Mesendoderm (in vitro differentiated cells): ENCODE measurements around the gene CCSER1.
"Not testable (repeated sequence)": the region's sequence is repeated elsewhere in the genome, so short reads cannot be mapped to it uniquely, and the experiment has no call there.

Source experiments
- DNase-seq: peaks from one replicate; pipeline ENCODE4 v3.0.0; 2013
- H2AK5ac ChIP-seq: 2 replicates; pipeline ENCODE4 v1.6.1; 2013; ENCODE audit warnings: low read length, inconsistent platforms
- H2BK120ac ChIP-seq: 2 replicates; pipeline ENCODE4 v1.6.1; 2013; ENCODE audit warnings: low read depth, mild to moderate bottlenecking, low read length, moderate library complexity, mixed read lengths
- H2BK15ac ChIP-seq: replicated peaks from 2 replicates; pipeline ENCODE4 v1.6.1; 2013; ENCODE audit warnings: low read depth, mild to moderate bottlenecking, moderate library complexity
- H2BK5ac ChIP-seq: 2 replicates; pipeline ENCODE4 v1.6.1; 2013; ENCODE audit warnings: low read length, inconsistent platforms
- H3K18ac ChIP-seq: 2 replicates; pipeline ENCODE4 v1.6.1; 2013; ENCODE audit warnings: mild to moderate bottlenecking, low read length, mixed read lengths
- H3K23ac ChIP-seq: one replicate; pipeline ENCODE4 v1.6.1; 2013; ENCODE audit warnings: low read length
- H3K27ac ChIP-seq: 2 replicates; pipeline ENCODE4 v1.5.1; 2013; ENCODE audit warnings: low read depth, mild to moderate bottlenecking, inconsistent platforms, low read length, moderate library complexity
- H3K27me3 ChIP-seq: 2 replicates; pipeline ENCODE4 v1.6.1; 2013; ENCODE audit warnings: low read length, control low read depth, mild to moderate bottlenecking, inconsistent platforms; ENCODE audit not compliant: insufficient read depth, poor library complexity
- H3K36me3 ChIP-seq: 2 replicates; pipeline ENCODE4 v1.6.1; 2013; ENCODE audit warnings: low read length, inconsistent platforms; ENCODE audit not compliant: control insufficient read depth, insufficient read depth
- H3K4ac ChIP-seq: one replicate; pipeline ENCODE4 v1.6.1; 2013; ENCODE audit warnings: low read depth, mild to moderate bottlenecking, low read length, moderate library complexity
- H3K4me1 ChIP-seq: 2 replicates; pipeline ENCODE4 v1.6.1; 2013; ENCODE audit warnings: low read depth, low read length, inconsistent platforms; ENCODE audit not compliant: control insufficient read depth
- H3K4me2 ChIP-seq: 2 replicates; pipeline ENCODE4 v1.6.1; 2013; ENCODE audit warnings: low read length
- H3K4me3 ChIP-seq: 2 replicates; pipeline ENCODE4 v1.5.1; 2013; ENCODE audit warnings: mild to moderate bottlenecking, low read length
- H3K56ac ChIP-seq: one replicate; pipeline ENCODE4 v1.6.1; 2013; ENCODE audit warnings: low read length
- H3K79me1 ChIP-seq: 2 replicates; pipeline ENCODE4 v1.6.1; 2013; ENCODE audit warnings: low read length, inconsistent platforms
- H3K79me2 ChIP-seq: 2 replicates; pipeline ENCODE4 v1.6.1; 2013; ENCODE audit warnings: mild to moderate bottlenecking, low read length; ENCODE audit not compliant: control insufficient read depth, insufficient read depth
- H3K9ac ChIP-seq: 2 replicates; pipeline ENCODE4 v1.6.1; 2013; ENCODE audit warnings: low read length, inconsistent platforms
- H4K5ac ChIP-seq: one replicate; pipeline ENCODE4 v1.6.1; 2013; ENCODE audit warnings: low read length
- H4K8ac ChIP-seq: one replicate; pipeline ENCODE4 v1.6.1; 2013; ENCODE audit warnings: low read depth, mild to moderate bottlenecking, control low read depth, low read length, moderate library complexity
- WGBS: extraction: QIAGEN DNeasy Blood & Tissue Kit; methylation state at CpG from one replicate; pipeline ENCODE4 v1.1.7; 2013; ENCODE audit warnings: low lambda C conversion rate, missing lambda C conversion rate; ENCODE audit not compliant: insufficient coverage; ENCODE audit errors: extremely low coverage; 5-methylcytosine and 5-hydroxymethylcytosine counted together

The CCSER1 gene

DNA sequence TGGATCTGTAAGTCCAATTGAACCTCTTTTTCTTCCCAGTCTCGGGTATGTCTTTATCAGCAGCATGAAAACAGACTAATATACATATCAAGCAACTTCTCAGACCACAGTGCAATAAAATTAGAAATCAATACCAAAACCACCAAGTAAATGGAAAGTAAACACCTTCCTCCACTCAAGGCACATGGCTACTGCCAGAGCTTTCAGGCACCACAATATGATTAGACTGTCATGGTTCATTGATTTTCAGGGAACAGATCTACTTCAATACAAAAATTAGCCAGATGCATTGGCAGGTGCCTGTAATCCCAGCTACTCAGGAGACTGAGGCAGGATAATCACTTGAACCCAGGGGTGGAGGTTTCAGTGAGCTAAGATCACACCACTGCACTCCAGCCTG is 776.2 kb downstream of the CCSER1 start:
- not testable (repeated sequence) for H2BK120ac ChIP-seq, H2BK5ac ChIP-seq, H3K56ac ChIP-seq, DNase-seq, H3K36me3 ChIP-seq, H2AK5ac ChIP-seq, H4K8ac ChIP-seq, H3K79me1 ChIP-seq, H3K27ac ChIP-seq, H3K4me1 ChIP-seq, H3K27me3 ChIP-seq, H2BK15ac ChIP-seq, H3K4ac ChIP-seq, H3K23ac ChIP-seq, H3K79me2 ChIP-seq, H3K9ac ChIP-seq, H3K4me3 ChIP-seq, H3K18ac ChIP-seq, H3K4me2 ChIP-seq, H4K5ac ChIP-seq
- WGBS = no CpG with 5 or more reads among the region's 1 CpG

DNA sequence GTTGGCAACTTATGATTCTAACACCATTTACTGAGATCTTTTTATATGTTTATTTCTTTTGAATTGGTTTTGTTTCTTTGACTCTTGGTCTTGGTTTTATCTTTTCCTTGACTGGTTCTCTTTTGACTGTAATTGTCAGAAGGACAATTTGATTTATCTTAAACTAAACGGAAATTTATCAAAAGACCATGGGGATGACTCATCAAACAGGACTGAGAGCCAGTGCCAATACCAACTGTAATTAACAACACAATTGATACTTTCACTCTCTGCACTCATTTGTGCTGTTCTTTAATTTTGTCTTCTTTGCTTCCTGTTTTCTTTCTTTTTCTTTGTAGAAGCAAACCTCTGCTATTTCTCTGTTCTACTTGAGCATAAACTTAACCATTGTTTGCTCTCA is 776.8 kb downstream of the CCSER1 start:
- Histone ChIP-seq H2BK15ac (no peak overlapping the region), H3K23ac (no peak overlapping the region), H3K9ac (no peak overlapping the region), H3K27ac (no peak overlapping the region), H3K4me3 (no peak overlapping the region), H2BK5ac (no peak overlapping the region), H3K36me3 (no peaks in the 10 kb centered on the region), H3K56ac (no peak overlapping the region), H3K4me2 (no peak overlapping the region), H2BK120ac (no peak overlapping the region), H3K79me2 (no peaks in the 10 kb centered on the region), H3K79me1 (no peaks in the 10 kb centered on the region), H3K18ac (no peak overlapping the region), H4K5ac (no peak overlapping the region), H3K27me3 (no peaks in the 10 kb centered on the region), H3K4me1 (no peaks in the 10 kb centered on the region), H4K8ac (no peak overlapping the region), H3K4ac (no peak overlapping the region), H2AK5ac (no peak overlapping the region)
- no CpG with 5 or more reads among the region's 1 CpG for WGBS
- DNase-seq = peak; percentile 7

DNA sequence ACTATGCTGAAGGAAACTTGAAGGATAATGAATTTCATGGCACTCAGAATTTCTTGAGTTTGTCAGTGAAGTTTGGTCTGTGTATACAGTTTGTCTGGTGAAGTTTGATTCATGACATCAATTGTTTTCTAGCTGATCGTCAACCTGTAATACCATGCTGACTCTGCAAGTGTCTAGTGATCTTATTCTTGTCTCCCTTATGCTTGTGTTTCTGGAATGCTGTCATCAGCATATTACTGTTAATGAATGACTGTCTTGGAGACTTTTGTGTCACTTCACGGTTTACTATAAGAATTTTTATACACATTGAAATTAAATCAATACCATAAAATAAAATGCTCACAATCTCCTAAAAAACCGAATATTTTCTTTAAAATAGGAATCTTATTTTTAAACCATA is 779.0 kb downstream of the CCSER1 start:
- Histone ChIP-seq H2AK5ac (no peak overlapping the region), H3K4me3 (no peak overlapping the region), H2BK15ac (no peak overlapping the region), H3K4ac (no peak overlapping the region), H3K4me1 (no peaks in the 10 kb centered on the region), H3K9ac (no peak overlapping the region), H2BK5ac (no peak overlapping the region), H3K56ac (no peak overlapping the region), H4K5ac (no peak overlapping the region), H3K79me1 (no peaks in the 10 kb centered on the region), H3K27me3 (no peaks in the 10 kb centered on the region), H3K4me2 (no peak overlapping the region), H3K23ac (no peak overlapping the region), H2BK120ac (no peak overlapping the region), H3K36me3 (no peaks in the 10 kb centered on the region), H4K8ac (no peak overlapping the region), H3K27ac (no peak overlapping the region), H3K79me2 (no peaks in the 10 kb centered on the region), H3K18ac (no peak overlapping the region)
- DNase-seq = no peak
- WGBS = 100% methylated on average over 1 of the region's 3 CpGs

DNA sequence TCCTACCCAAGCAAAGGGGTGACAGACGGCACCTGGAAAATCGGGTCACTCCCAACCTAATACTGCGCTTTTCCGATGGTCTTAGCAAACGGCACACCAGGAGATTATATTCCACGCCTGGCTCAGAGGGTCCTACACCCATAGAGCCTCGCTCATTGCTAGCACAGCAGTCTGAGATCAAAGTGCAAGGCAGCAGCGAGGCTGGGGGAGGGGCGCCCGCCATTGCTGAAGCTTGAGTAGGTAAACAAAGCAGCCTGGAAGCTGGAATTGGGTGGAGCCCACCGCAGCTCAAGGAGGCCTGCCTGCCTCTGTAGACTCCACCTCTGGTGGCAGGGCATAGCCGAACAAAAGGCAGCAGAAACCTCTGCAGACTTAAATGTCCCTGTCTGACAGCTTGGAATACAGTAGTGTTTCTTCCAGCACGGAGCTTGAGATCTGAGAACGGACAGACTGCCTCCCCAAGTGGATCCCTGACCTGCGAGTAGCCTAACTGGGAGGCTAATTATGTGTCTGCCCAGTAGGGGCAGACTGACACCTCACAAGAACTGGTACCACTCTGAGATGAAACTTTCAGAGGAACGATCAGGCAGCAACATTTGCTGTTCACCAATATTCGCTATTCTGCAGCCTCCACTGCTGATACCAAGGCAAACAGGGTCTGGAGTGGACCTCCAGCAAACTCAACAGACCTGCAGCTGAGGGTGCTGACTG is 784.7 kb downstream of the CCSER1 start:
- H3K79me1 ChIP-seq, H3K4me2 ChIP-seq, H2BK120ac ChIP-seq, H2AK5ac ChIP-seq, H3K56ac ChIP-seq, H3K23ac ChIP-seq, H3K36me3 ChIP-seq, H4K8ac ChIP-seq, H3K4me1 ChIP-seq, H3K4me3 ChIP-seq, H3K27ac ChIP-seq, H3K4ac ChIP-seq, DNase-seq, H2BK5ac ChIP-seq, H3K79me2 ChIP-seq, H2BK15ac ChIP-seq, H3K27me3 ChIP-seq, H3K9ac ChIP-seq, H3K18ac ChIP-seq, H4K5ac ChIP-seq: not testable (repeated sequence)
- no CpG with 5 or more reads among the region's 17 CpGs for WGBS

DNA sequence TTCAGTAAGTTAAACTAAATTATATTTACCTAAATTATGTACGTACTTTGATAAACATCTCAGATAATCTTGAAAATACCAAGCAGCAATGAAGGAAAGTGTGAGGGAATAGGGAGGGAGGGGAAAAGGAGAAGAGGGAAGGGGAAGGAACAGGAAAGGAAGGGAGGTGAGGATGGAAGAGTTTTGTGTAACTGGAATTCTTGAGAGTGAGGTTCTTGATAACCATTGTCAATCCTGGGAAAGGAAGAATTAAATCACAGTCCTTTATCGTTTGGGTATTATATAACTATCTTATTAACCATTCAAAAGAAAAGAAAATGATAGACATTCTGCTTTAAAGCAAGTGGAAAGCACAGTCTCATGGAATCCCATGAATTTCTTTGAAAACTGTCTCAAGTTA is 795.0 kb downstream of the CCSER1 start:
- H3K23ac ChIP-seq = no peak overlapping the region
- H3K4me1 ChIP-seq = no peaks in the 10 kb centered on the region
- WGBS = no CpG with 5 or more reads among the region's 2 CpGs
- no peak overlapping the region for H4K5ac ChIP-seq
- no peak overlapping the region for H3K27ac ChIP-seq
- no peak overlapping the region for H3K4me3 ChIP-seq
- H2BK120ac ChIP-seq = no peak overlapping the region
- no peak overlapping the region for H2BK5ac ChIP-seq
- H3K36me3 ChIP-seq = no peaks in the 10 kb centered on the region
- H4K8ac ChIP-seq = no peak overlapping the region
- no peak overlapping the region for H3K9ac ChIP-seq
- H3K18ac ChIP-seq = no peak overlapping the region
- H3K27me3 ChIP-seq = no peaks in the 10 kb centered on the region
- no peak overlapping the region for H2AK5ac ChIP-seq
- H3K79me1 ChIP-seq = no peaks in the 10 kb centered on the region
- H2BK15ac ChIP-seq = no peak overlapping the region
- no peak overlapping the region for H3K4me2 ChIP-seq
- H3K79me2 ChIP-seq = no peaks in the 10 kb centered on the region
- H3K56ac ChIP-seq = no peak overlapping the region
- no peak overlapping the region for H3K4ac ChIP-seq
- no peak for DNase-seq

DNA sequence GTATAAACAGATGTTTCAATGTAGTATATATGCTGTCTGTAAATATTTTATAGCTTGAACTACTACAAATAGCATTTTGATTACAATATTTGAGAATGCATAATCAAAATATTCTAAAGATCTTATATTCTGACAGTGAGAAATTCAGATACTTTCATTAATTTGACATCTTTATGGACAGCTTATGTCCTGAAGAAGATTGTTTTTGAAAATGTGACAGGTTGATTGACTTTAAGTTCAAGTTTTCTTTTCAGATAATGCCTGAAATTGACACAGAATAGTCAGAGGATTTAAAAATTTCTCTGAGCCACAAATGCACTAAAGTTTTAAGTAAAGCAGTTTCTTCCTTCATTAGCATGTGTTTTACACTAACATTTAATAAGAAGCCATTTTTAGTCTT is 799.8 kb downstream of the CCSER1 start:
- H3K36me3 ChIP-seq = no peaks in the 10 kb centered on the region
- no peaks in the 10 kb centered on the region for H3K27me3 ChIP-seq
- H2AK5ac ChIP-seq = no peak overlapping the region
- no peaks in the 10 kb centered on the region for H3K79me1 ChIP-seq
- no peak overlapping the region for H3K9ac ChIP-seq
- H3K4me1 ChIP-seq = no peaks in the 10 kb centered on the region
- no peak overlapping the region for H4K5ac ChIP-seq
- H2BK5ac ChIP-seq = no peak overlapping the region
- no peak overlapping the region for H2BK120ac ChIP-seq
- H3K56ac ChIP-seq = no peak overlapping the region
- no peak overlapping the region for H3K27ac ChIP-seq
- DNase-seq = no peak
- H4K8ac ChIP-seq = no peak overlapping the region
- H3K18ac ChIP-seq = no peak overlapping the region
- H3K4ac ChIP-seq = no peak overlapping the region
- H3K4me3 ChIP-seq = no peak overlapping the region
- H3K4me2 ChIP-seq = no peak overlapping the region
- H3K79me2 ChIP-seq = no peaks in the 10 kb centered on the region
- H3K23ac ChIP-seq = no peak overlapping the region
- no peak overlapping the region for H2BK15ac ChIP-seq
